MM.1S (cell line): ENCODE results near the gene FUOM.

Experiments
- CTCF ChIP-seq: fragments of 300-600 bp; sonication (generic); IDR thresholded peaks from 2 replicates; pipeline ENCODE4 v1.5.1; 2016; ENCODE audit warnings: antibody characterized with exemption, low read length, mixed read lengths
- EZH2 ChIP-seq: fragments of 300-600 bp; sonication (generic); optimal IDR thresholded peaks from 2 replicates; pipeline ENCODE3; 2017; ENCODE audit warnings: low read depth, mild to moderate bottlenecking, antibody characterized with exemption, low read length, mixed read lengths

DNA sequence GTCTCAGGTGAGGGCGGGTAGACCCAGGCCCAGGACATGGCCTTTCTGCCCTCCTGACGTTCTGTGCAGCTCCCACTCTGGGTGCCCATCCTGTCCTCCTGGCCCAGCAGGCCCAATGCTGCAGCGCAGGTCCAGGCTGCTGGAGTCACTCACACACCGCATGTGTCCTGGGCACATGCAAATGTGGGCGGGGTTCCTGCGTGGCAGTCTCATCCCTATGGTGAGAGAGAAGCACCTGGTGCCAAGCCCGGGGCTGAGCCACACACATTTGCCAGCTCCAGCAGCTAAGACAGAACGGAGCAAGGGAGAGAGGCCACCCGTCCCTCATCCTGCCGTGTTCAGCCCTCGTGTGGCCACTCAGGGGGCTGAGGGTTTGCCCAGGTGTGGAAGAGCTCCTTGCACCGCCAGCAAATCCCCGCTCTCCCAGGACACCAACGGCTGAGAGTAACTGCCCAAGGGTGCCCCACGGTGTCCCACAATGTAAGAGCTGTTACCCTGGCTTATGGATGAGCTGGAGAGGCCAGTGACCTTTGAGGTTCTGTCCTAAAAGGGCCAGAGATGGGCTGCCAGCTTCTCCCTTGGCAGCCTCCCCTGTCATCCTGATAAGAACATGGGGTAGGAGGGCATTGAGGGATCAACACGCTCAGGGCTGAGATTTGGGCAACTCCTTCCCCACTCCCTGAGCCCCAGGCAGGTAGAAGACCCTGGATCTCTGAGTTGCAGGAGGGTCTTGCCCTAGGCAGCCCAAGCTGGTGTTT lies 4.4 kb downstream of the FUOM start:
- TF ChIP-seq CTCF (no peak), EZH2 (no peak)
